HepG2 (cell line): ENCODE data around the gene CNTD1. TPM values are rescaled to one million over a fixed set of nuclear protein-coding genes. Genes with fewer than 3 reads are reported as not detected.

ENCODE experiments used
- GTF3A ChIP-seq: sonication (generic); formaldehyde crosslinking; conservative IDR thresholded peaks from 2 replicates; pipeline ENCODE4 v1.4.0; 2020; ENCODE audit warnings: mild to moderate bottlenecking, missing genetic modification reagents
- GZF1 ChIP-seq: sonication (generic); formaldehyde crosslinking; IDR thresholded peaks from 2 replicates; pipeline ENCODE4 v1.5.1; 2020; ENCODE audit warnings: mild to moderate bottlenecking, missing genetic modification reagents
- HIVEP1 ChIP-seq: sonication (generic); formaldehyde crosslinking; IDR thresholded peaks from 2 replicates; pipeline ENCODE4 v1.4.0; 2020; ENCODE audit warnings: mild to moderate bottlenecking, missing genetic modification reagents
- KLF11 ChIP-seq: IDR thresholded peaks from 2 replicates; pipeline ENCODE4 v1.6.1; 2016; ENCODE audit warnings: missing compliant biosample characterization
- MBD4 ChIP-seq: IDR thresholded peaks from 2 replicates; pipeline ENCODE4 v1.6.1; 2012; ENCODE audit warnings: low read length, inconsistent platforms, borderline replicate concordance
- ZNF101 ChIP-seq: sonication (generic); formaldehyde crosslinking; IDR thresholded peaks from 2 replicates; pipeline ENCODE4 v1.4.0; 2020; ENCODE audit warnings: mild to moderate bottlenecking, low read depth, missing genetic modification reagents, borderline replicate concordance
- polyA plus RNA-seq, 8 experiments: library from polyadenylated mRNA; depleted of rRNA in 3 of 8; stranded (reverse) in 7 of 8; unstranded in 1 of 8; fragments of >200 nt; fragmentation: Illumina TruSeq in 4 of 8; extraction: Trizol in 4 of 8; gene quantifications; 2 replicates each; pipeline versions ENCODE4 v1.2.1 to v1.2.3, GENCODE V29; 2011 to 2016; ENCODE audit warnings: low read depth in 4 of 8, missing spikeins in 1 of 8, mixed read lengths in 1 of 8; ENCODE audit not compliant: insufficient read depth in 1 of 8
- total RNA-seq, 5 experiments: library from RNA; depleted of rRNA; stranded (reverse); fragments of >200 nt; fragmentation: Illumina TruSeq; extraction: Trizol; gene quantifications; 2 replicates each; pipeline ENCODE4 v1.2.3, GENCODE V29; 2016; ENCODE audit warnings: low read depth in 1 of 5
- TF ChIP-seq, protein P1 (sequence below): sonication (generic); formaldehyde crosslinking; IDR thresholded peaks from one replicate; pipeline ENCODE4 v1.5.1; 2020; ENCODE audit warnings: mild to moderate bottlenecking, missing genetic modification reagents; ENCODE audit errors: not compliant biosample characterization
- TF ChIP-seq, protein P2 (sequence below), 2 experiments: fragments of 450-650 bp in 1 of 2; sonication (generic) in 1 of 2; formaldehyde crosslinking in 1 of 2; IDR thresholded peaks; 2 replicates each; pipeline versions ENCODE4 v1.6.1 to v1.8.0; 2016 to 2022; ENCODE audit warnings: antibody characterized with exemption in 1 of 2, mild to moderate bottlenecking in 1 of 2, missing genetic modification reagents in 1 of 2
- TF ChIP-seq, protein P3 (sequence below): IDR thresholded peaks from 2 replicates; pipeline ENCODE4 v1.6.1; 2016; ENCODE audit warnings: missing genetic modification reagents, missing compliant biosample characterization

CNTD1 gene
- total and polyA plus RNA-seq, 2 of the 13 experiments (the other 11 are each of a cell fraction or from before 2014, with no cell fraction given) = 0.11 to 0.15 TPM

DNA sequence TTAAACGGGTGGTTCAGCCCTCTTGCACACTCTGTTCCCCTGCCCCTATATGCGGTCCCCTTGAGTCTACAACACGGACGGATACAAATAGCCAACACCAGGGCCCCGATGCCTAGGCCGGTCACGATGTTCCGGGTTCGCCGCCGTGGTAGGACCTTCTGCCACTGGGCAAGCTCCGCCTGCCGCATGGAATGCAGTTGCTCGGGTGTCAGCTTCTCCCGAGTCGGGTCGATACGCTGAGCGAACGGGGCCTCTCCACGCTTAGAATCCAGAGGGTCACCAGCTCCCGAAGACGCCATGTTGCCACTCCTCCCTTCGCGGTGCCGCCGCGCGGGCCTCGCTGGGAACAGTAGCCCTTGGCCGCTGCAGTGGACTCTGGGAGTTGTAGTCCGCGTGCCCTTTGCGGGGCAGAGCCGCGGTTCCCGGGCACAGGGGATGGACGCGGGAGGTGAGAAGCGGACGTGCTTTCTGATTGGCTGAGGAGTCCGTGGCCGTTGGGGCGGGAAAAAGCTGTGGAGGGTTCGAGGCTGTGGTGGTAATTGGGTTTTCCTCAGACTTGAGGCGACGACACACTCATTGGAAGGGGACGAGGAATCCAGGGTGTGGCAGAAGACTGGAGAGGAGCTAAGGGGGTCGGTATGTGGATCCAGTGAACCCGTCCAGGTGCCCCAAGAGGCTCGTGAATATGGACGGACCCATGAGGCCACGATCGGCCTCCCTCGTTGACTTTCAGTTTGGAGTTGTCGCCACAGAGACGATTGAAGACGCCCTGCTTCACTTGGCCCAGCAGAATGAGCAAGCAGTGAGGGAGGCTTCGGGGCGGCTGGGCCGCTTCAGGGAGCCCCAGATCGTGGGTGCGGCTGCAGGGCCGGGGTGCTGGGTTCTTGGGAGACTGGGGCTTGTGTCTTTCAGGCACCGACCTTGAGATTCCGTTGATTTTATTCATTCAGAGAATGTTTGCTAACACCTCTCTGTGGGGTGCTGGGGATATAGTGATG, at the start of gene CNTD1, which contains the start of gene COA3 (continued):
- TF ChIP-seq, protein P1, sequence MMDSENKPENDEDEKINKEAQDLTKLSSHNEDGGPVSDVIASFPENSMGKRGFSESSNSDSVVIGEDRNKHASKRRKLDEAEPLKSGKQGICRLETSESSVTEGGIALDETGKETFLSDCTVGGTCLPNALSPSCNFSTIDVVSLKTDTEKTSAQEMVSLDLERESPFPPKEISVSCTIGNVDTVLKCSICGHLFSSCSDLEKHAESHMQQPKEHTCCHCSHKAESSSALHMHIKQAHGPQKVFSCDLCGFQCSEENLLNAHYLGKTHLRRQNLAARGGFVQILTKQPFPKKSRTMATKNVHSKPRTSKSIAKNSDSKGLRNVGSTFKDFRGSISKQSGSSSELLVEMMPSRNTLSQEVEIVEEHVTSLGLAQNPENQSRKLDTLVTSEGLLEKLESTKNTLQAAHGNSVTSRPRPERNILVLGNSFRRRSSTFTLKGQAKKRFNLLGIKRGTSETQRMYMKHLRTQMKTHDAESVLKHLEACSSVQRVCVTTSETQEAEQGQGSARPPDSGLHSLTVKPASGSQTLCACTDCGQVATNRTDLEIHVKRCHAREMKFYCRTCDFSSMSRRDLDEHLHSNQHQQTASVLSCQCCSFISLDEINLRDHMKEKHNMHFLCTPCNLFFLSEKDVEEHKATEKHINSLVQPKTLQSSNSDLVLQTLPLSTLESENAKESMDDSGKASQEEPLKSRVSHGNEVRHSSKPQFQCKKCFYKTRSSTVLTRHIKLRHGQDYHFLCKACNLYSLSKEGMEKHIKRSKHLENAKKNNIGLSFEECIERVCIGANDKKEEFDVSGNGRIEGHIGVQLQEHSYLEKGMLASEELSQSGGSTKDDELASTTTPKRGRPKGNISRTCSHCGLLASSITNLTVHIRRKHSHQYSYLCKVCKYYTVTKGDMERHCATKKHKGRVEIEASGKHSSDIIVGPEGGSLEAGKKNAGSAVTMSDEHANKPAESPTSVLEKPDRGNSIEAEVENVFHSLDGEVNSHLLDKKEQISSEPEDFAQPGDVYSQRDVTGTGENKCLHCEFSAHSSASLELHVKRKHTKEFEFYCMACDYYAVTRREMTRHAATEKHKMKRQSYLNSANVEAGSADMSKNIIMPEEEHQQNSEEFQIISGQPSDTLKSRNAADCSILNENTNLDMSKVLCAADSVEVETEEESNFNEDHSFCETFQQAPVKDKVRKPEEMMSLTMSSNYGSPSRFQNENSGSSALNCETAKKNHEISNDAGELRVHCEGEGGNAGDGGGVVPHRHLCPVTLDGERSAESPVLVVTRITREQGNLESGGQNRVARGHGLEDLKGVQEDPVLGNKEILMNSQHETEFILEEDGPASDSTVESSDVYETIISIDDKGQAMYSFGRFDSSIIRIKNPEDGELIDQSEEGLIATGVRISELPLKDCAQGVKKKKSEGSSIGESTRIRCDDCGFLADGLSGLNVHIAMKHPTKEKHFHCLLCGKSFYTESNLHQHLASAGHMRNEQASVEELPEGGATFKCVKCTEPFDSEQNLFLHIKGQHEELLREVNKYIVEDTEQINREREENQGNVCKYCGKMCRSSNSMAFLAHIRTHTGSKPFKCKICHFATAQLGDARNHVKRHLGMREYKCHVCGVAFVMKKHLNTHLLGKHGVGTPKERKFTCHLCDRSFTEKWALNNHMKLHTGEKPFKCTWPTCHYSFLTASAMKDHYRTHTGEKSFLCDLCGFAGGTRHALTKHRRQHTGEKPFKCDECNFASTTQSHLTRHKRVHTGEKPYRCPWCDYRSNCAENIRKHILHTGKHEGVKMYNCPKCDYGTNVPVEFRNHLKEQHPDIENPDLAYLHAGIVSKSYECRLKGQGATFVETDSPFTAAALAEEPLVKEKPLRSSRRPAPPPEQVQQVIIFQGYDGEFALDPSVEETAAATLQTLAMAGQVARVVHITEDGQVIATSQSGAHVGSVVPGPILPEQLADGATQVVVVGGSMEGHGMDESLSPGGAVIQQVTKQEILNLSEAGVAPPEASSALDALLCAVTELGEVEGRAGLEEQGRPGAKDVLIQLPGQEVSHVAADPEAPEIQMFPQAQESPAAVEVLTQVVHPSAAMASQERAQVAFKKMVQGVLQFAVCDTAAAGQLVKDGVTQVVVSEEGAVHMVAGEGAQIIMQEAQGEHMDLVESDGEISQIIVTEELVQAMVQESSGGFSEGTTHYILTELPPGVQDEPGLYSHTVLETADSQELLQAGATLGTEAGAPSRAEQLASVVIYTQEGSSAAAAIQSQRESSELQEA (CRISPR knock-in tag) = peak; percentile 95
- TF ChIP-seq GTF3A (CRISPR knock-in tag) (peak; percentile 83; the same call in 1 of the 2 replicates), MBD4 (no peak), KLF11 (CRISPR knock-in tag) (peak; percentile 96), HIVEP1 (CRISPR knock-in tag) (peak; percentile 78), ZNF101 (CRISPR knock-in tag) (peak; percentile 20; the same call in 1 of the 2 replicates), GZF1 (CRISPR knock-in tag) (no peak)
- TF ChIP-seq, protein P2, sequence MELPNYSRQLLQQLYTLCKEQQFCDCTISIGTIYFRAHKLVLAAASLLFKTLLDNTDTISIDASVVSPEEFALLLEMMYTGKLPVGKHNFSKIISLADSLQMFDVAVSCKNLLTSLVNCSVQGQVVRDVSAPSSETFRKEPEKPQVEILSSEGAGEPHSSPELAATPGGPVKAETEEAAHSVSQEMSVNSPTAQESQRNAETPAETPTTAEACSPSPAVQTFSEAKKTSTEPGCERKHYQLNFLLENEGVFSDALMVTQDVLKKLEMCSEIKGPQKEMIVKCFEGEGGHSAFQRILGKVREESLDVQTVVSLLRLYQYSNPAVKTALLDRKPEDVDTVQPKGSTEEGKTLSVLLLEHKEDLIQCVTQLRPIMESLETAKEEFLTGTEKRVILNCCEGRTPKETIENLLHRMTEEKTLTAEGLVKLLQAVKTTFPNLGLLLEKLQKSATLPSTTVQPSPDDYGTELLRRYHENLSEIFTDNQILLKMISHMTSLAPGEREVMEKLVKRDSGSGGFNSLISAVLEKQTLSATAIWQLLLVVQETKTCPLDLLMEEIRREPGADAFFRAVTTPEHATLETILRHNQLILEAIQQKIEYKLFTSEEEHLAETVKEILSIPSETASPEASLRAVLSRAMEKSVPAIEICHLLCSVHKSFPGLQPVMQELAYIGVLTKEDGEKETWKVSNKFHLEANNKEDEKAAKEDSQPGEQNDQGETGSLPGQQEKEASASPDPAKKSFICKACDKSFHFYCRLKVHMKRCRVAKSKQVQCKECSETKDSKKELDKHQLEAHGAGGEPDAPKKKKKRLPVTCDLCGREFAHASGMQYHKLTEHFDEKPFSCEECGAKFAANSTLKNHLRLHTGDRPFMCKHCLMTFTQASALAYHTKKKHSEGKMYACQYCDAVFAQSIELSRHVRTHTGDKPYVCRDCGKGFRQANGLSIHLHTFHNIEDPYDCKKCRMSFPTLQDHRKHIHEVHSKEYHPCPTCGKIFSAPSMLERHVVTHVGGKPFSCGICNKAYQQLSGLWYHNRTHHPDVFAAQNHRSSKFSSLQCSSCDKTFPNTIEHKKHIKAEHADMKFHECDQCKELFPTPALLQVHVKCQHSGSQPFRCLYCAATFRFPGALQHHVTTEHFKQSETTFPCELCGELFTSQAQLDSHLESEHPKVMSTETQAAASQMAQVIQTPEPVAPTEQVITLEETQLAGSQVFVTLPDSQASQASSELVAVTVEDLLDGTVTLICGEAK (IDR thresholded peaks at IDR 0.05) = no peak
- TF ChIP-seq, protein P2 (CRISPR knock-in tag; IDR thresholded peaks at IDR 0.05) = peak; percentile 95
- TF ChIP-seq, protein P3, sequence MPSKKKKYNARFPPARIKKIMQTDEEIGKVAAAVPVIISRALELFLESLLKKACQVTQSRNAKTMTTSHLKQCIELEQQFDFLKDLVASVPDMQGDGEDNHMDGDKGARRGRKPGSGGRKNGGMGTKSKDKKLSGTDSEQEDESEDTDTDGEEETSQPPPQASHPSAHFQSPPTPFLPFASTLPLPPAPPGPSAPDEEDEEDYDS = peak; percentile 85
